Urinary bladder (tissue), 4 donors: ENCODE results near the gene SLC22A1. TPM values are rescaled to one million over a fixed set of nuclear protein-coding genes. Genes with fewer than 3 reads are reported as not detected.

Experiments
- DNase-seq: peaks from one replicate; pipeline ENCODE4 v3.0.0-alpha.2; 2015; ENCODE audit errors: extremely low spot score
- H3K27ac ChIP-seq: one replicate; pipeline ENCODE4 v1.5.1; 2013; ENCODE audit warnings: low read depth, mild to moderate bottlenecking, moderate library complexity
- H3K36me3 ChIP-seq: one replicate; pipeline ENCODE4 v1.6.1; 2013; ENCODE audit warnings: mild to moderate bottlenecking, moderate library complexity; ENCODE audit not compliant: insufficient read depth
- H3K4me1 ChIP-seq: one replicate; pipeline ENCODE4 v1.6.1; 2013; ENCODE audit warnings: mild to moderate bottlenecking, moderate library complexity; ENCODE audit not compliant: insufficient read depth
- H3K4me3 ChIP-seq: one replicate; pipeline ENCODE4 v1.5.1; 2013; ENCODE audit warnings: low read depth, low read length
- WGBS: extraction: QIAGEN DNeasy Blood & Tissue Kit; methylation state at CpG from one replicate; pipeline ENCODE4 v1.1.7; 2013; 5-methylcytosine and 5-hydroxymethylcytosine counted together
- polyA plus RNA-seq: library from polyadenylated mRNA; stranded (reverse); fragments of 200-250 nt; gene quantifications from one replicate; pipeline ENCODE4 v1.2.3, GENCODE V29; 2013
- total RNA-seq: library from RNA; depleted of rRNA; stranded (reverse); fragments of >200 nt; gene quantifications from one replicate; pipeline ENCODE4 v1.2.3, GENCODE V29; 2014
- donor health status: healthy with polysubstance abuse.
- donor health status: healthy.

SLC22A1 gene
- total RNA-seq (0.53 TPM), polyA plus RNA-seq (0.44 TPM)

DNA sequence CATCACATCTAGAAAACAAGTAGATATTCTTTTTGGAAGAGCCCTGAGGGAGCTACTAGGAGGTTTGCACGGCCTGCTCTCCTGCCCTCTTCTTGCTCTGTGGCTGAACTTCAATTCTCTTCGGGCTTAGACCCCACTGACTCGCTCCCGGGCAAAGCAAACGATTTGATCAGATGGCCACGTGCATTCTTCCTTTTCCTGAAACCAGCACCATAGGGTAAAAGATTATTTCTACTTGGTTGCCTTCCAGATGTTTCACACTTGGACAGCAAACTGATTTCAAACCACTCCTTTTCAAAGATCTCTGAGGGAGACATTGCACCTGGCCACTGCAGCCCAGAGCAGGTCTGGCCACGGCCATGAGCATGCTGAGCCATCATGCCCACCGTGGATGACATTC lies at the start of gene SLC22A1:
Gene SLC22A1 (plus strand): TSS at position 258 of the 400 bp plus-strand sequence. CDS start 121 bp downstream, at position 379.
- no peaks in the 10 kb centered on the region for H3K36me3 ChIP-seq
- WGBS, result 83% methylated on average over 8 of the region's 8 CpGs
- no peak within 1 kb of the TSS for H3K27ac ChIP-seq
- no peaks in the 10 kb centered on the region for H3K4me1 ChIP-seq
- DNase-seq, result no peak
- no peak within 1 kb of the TSS for H3K4me3 ChIP-seq

GRCh38 chr6:160073272-160073671 lies 48.3 kb upstream of the SLC22A1 start:
- no peak overlapping the region for H3K4me3 ChIP-seq
- no peak overlapping the region for H3K27ac ChIP-seq
- no peaks in the 10 kb centered on the region for H3K4me1 ChIP-seq
- 91% methylated on average over 9 of the region's 9 CpGs for WGBS
- no peak for DNase-seq
- peaks cover 10% of the 10 kb centered on the region for H3K36me3 ChIP-seq

GRCh38 chr6:160076009-160076408 lies 45.6 kb upstream of the SLC22A1 start:
- H3K4me1 ChIP-seq, result no peaks in the 10 kb centered on the region
- 95% methylated on average over 5 of the region's 5 CpGs for WGBS
- no peak for DNase-seq
- H3K4me3 ChIP-seq, result no peak overlapping the region
- peaks cover 9% of the 10 kb centered on the region for H3K36me3 ChIP-seq
- H3K27ac ChIP-seq, result no peak overlapping the region

- DNase-seq, result no peak
- Histone ChIP-seq H3K4me3 (no peak overlapping the region), H3K4me1 (no peaks in the 10 kb centered on the region), H3K27ac (no peak overlapping the region), H3K36me3 (peaks cover 9% of the 10 kb centered on the region)
- 88% methylated on average over 5 of the region's 5 CpGs for WGBS
Measured at GRCh38 chr6:160077024-160077423, 44.6 kb upstream of the SLC22A1 start.

- 81% methylated on average over 2 of the region's 2 CpGs for WGBS
- no peak for DNase-seq
- Histone ChIP-seq H3K4me3 (no peak overlapping the region), H3K36me3 (peaks cover 9% of the 10 kb centered on the region), H3K4me1 (no peaks in the 10 kb centered on the region), H3K27ac (no peak overlapping the region)
Measured at GRCh38 chr6:160077526-160077925, 44.1 kb upstream of the SLC22A1 start.

- H3K4me1 ChIP-seq, result no peaks in the 10 kb centered on the region
- no peak overlapping the region for H3K4me3 ChIP-seq
- no peak overlapping the region for H3K27ac ChIP-seq
- H3K36me3 ChIP-seq, result peaks cover 9% of the 10 kb centered on the region
- 97% methylated on average over 23 of the region's 23 CpGs for WGBS
- DNase-seq, result no peak
Measured at GRCh38 chr6:160078883-160079685, 42.5 kb upstream of the SLC22A1 start.

GRCh38 chr6:160079686-160080043 lies 42.0 kb upstream of the SLC22A1 start:
- DNase-seq, result no peak
- Histone ChIP-seq H3K27ac (no peak overlapping the region), H3K36me3 (peaks cover 9% of the 10 kb centered on the region), H3K4me3 (no peak overlapping the region), H3K4me1 (no peaks in the 10 kb centered on the region)
- 96% methylated on average over 12 of the region's 12 CpGs for WGBS

- 97% methylated on average over 17 of the region's 17 CpGs for WGBS
- no peaks in the 10 kb centered on the region for H3K4me1 ChIP-seq
- H3K4me3 ChIP-seq, result no peak overlapping the region
- DNase-seq, result no peak
- no peak overlapping the region for H3K27ac ChIP-seq
- H3K36me3 ChIP-seq, result peaks cover 6% of the 10 kb centered on the region
Measured at GRCh38 chr6:160080097-160080496, 41.5 kb upstream of the SLC22A1 start.

DNA sequence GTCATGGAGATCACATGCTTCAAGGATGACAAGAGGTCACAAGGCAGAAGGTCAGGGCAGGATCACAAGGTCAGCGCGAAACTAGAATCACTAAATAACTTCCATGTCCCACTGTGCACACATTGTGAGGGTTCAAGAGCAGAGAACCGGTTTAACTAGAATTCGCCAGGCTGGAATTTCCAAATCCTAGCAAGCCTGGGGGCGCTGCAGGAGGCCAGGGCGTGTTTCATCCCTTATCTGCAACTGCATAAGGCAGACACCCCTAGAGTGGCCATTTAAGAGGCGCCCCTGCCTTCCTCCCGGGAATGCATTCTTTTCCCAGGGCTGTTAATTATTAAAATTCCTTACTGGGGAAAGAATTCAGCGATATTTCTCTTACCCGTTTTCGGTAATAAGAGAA lies 40.2 kb upstream of the SLC22A1 start:
- no peak overlapping the region for H3K27ac ChIP-seq
- 94% methylated on average over 11 of the region's 11 CpGs for WGBS
- peaks cover 9% of the 10 kb centered on the region for H3K36me3 ChIP-seq
- DNase-seq, result no peak
- no peaks in the 10 kb centered on the region for H3K4me1 ChIP-seq
- H3K4me3 ChIP-seq, result no peak overlapping the region

GRCh38 chr6:160082627-160083026 lies 39.0 kb upstream of the SLC22A1 start:
- H3K36me3 ChIP-seq, result peaks cover 5% of the 10 kb centered on the region
- DNase-seq, result no peak
- H3K4me1 ChIP-seq, result no peaks in the 10 kb centered on the region
- 85% methylated on average over 8 of the region's 8 CpGs for WGBS
- H3K4me3 ChIP-seq, result no peak overlapping the region
- H3K27ac ChIP-seq, result no peak overlapping the region

DNA sequence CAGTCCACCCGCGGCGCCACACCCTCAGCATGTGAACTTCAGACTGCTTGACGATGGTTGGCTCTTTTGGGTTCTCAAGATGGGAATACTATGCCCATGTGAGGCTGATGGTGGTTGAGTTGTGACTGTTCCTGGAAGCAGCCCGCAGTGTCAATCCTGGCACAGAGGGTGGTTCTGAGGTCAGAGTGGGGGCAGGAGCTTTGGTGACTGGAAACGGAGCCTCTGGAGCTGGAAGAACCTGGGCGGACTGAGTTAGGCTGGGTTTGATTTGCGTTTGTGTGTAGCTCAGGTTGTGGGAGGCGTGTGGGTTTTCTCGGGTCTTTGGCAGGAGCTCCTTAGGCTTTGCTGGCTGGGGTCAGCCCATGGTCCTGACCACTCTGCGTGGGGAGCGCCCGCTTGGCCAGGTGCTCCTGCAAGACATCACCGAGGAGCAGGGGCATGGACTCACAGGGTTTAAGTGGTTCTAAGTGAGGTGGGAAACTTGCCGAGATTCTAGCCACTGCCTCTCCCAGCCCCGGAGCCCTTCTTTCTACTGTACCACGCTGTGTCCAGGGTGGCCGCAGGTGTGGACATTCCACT lies 37.3 kb upstream of the SLC22A1 start:
- Histone ChIP-seq H3K36me3 (peaks cover 5% of the 10 kb centered on the region), H3K4me1 (no peaks in the 10 kb centered on the region), H3K27ac (no peak overlapping the region), H3K4me3 (no peak overlapping the region)
- 96% methylated on average over 18 of the region's 18 CpGs for WGBS
- DNase-seq, result no peak

GRCh38 chr6:160085226-160085625 lies 36.4 kb upstream of the SLC22A1 start:
- 78% methylated on average over 5 of the region's 5 CpGs for WGBS
- Histone ChIP-seq H3K4me1 (no peaks in the 10 kb centered on the region), H3K36me3 (peaks cover 10% of the 10 kb centered on the region), H3K27ac (no peak overlapping the region), H3K4me3 (no peak overlapping the region)
- DNase-seq, result no peak

- 88% methylated on average over 15 of the region's 15 CpGs for WGBS
- H3K27ac ChIP-seq, result no peak overlapping the region
- no peak overlapping the region for H3K4me3 ChIP-seq
- H3K36me3 ChIP-seq, result peaks cover 8% of the 10 kb centered on the region
- DNase-seq, result no peak
- no peaks in the 10 kb centered on the region for H3K4me1 ChIP-seq
Measured at GRCh38 chr6:160085713-160086505, 35.7 kb upstream of the SLC22A1 start.

DNA sequence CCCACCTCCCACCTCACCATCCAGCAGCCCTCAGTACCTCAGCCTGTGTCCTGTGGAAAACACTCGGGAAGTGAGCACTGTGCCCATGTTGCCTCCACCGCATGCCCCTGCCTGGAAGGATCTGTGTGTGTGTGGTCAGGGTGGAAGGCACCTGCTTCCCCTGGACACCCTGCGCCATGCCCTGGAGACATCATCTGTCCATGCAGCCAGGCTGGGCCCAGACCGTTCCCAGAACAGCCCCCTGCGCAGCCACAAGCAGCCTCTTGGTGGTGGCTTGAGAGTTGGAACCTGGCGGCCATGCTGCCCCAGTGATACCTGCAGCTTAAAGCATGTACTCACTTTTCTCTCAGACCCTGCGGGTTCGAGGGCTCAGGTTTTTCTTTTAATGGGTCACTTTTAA lies 34.9 kb upstream of the SLC22A1 start:
- Histone ChIP-seq H3K4me3 (no peak overlapping the region), H3K27ac (no peak overlapping the region), H3K36me3 (peaks cover 8% of the 10 kb centered on the region), H3K4me1 (no peaks in the 10 kb centered on the region)
- no peak for DNase-seq
- WGBS, result 94% methylated on average over 8 of the region's 8 CpGs
